ENCODE results near the gene NFE2. TPM values are rescaled to one million over a fixed set of nuclear protein-coding genes. Genes with fewer than 3 reads are reported as not detected.

NFE2 gene
- polyA plus RNA-seq, 1 experiment, result 0.25 TPM

DNA sequence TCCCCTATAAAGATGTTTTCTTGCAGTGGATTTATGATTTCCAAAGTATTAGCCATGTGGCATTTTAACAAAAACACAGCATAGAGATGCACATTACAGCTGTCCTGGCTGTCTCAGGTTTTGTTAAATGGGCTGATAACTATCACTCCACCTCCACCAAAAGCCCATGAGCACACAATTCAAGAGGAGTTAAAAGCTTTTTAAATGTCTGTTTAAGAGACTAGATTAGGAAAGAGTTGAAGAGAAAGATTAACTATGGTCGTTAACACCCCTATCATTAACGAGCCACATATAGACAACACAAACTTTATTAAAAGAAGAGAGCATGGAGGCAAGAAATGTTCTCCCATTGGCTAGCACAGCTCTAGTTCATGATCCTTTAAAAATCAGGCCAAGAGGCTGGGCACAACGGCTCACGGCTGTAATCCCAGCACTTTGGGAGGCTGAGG, 35.4 kb downstream of the NFE2 start:
- CTCF ChIA-PET, result interaction anchor here (0.9 to 3.5 kb wide), 7 partner anchors 14 to 134 kb away, joined by 3 to 37 read pairs (median 4); partner anchors contain the start of genes CBX5 and COPZ1
- POLR2A ChIA-PET, result interaction anchor here (1.5 kb wide), 1 partner anchor 15 kb away, joined by 4 read pairs; the partner anchor contains the start of genes CBX5 and HNRNPA1
- TF ChIP-seq, protein P1, sequence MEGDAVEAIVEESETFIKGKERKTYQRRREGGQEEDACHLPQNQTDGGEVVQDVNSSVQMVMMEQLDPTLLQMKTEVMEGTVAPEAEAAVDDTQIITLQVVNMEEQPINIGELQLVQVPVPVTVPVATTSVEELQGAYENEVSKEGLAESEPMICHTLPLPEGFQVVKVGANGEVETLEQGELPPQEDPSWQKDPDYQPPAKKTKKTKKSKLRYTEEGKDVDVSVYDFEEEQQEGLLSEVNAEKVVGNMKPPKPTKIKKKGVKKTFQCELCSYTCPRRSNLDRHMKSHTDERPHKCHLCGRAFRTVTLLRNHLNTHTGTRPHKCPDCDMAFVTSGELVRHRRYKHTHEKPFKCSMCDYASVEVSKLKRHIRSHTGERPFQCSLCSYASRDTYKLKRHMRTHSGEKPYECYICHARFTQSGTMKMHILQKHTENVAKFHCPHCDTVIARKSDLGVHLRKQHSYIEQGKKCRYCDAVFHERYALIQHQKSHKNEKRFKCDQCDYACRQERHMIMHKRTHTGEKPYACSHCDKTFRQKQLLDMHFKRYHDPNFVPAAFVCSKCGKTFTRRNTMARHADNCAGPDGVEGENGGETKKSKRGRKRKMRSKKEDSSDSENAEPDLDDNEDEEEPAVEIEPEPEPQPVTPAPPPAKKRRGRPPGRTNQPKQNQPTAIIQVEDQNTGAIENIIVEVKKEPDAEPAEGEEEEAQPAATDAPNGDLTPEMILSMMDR (IDR thresholded peaks at IDR 0.05; ENCODE audit: low read depth, low read length), result no peak

DNA sequence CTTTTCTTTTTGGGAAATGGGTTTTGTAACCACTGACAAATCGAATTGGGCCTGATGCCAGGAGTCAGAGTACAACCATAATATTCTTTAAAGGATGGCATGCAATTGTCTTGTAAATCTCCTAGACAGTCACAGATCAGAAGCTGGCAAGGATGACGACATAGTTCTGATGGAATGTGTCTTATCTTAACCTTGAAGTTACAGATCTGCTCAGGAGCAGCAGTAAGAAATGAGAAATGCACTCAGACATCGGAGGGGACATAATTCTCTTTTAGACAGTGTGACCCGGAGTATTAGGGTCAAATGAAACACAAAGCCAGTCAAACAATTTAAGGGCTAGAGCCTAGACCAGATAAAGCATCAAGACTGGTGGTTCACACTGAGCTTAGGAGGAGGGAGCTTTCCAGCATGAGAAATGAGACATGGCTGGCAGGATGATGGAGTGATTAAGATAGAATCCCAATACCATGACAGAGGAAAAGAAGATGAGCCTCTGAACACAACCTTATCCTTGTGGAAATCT, 38.4 kb downstream of the NFE2 start:
- POLR2A ChIA-PET, result interaction anchor here (0.5 to 3.9 kb wide), 4 partner anchors 11 to 40 kb away, joined by 3 to 24 read pairs (median 4); partner anchors contain the start of genes CBX5 and HNRNPA1
- Histone ChIP-seq H3K9me3 (ENCODE audit: control insufficient read depth, insufficient read depth, low read length) (no peaks in the 10 kb centered on the region), H3K4me3 (ENCODE audit: low read depth, low read length) (no peak overlapping the region), H3K27me3 (ENCODE audit: control insufficient read depth, insufficient read depth, low read length) (no peaks in the 10 kb centered on the region), H3K27ac (ENCODE audit: low read depth, low read length) (peak overlapping the region; percentile 42)
- DNase-seq (ENCODE audit: low read depth, low spot score), result no peak
- CTCF ChIA-PET, result interaction anchor here (0.9 to 3.5 kb wide), 5 partner anchors 11 to 62 kb away, joined by 3 to 37 read pairs (median 8); partner anchors contain the start of gene COPZ1
- TF ChIP-seq, protein P1 (IDR thresholded peaks at IDR 0.05; ENCODE audit: low read depth, low read length), result no peak

More for the DNA sequence above, 35.4 kb downstream of the NFE2 start:
- Histone ChIP-seq H3K9me3 (ENCODE audit: control insufficient read depth, insufficient read depth, low read length) (no peaks in the 10 kb centered on the region), H3K27me3 (ENCODE audit: control insufficient read depth, insufficient read depth, low read length) (no peaks in the 10 kb centered on the region), H3K4me3 (ENCODE audit: low read depth, low read length) (no peak overlapping the region), H3K27ac (ENCODE audit: low read depth, low read length) (no peak overlapping the region)
- no peak for DNase-seq (ENCODE audit: low read depth, low spot score)

DNA sequence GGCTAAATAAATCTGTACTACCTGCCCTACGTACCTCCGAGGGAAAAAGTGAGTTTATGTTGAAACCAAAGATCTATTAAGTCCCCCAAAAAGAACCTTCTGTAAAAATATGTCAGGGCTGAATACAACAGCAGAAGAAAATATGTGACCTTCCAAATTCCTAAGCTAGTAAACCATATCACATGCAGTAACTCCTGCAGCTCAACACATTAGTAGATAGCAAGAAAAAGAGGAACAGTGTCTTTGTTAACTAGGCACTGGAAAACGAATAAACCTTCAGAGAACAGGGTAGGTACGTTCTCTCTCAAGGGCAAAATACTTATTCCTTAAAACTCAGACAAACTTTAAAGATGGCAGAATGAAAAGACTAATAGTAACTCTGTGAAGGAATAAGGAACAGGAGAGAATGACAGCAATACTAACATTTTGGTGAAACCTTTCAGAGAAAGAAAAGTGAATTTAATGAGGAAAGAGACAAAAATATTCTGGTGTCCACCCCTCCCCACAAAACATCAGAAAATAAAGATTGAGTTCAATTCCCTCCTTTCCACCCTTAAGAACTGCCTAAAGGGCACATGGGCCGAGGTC, 38.9 kb downstream of the NFE2 start:
- H3K27ac ChIP-seq (ENCODE audit: low read depth, low read length), result peak overlapping the region; percentile 42
- DNase-seq (ENCODE audit: low read depth, low spot score), result no peak
- TF ChIP-seq, protein P1 (IDR thresholded peaks at IDR 0.05; ENCODE audit: low read depth, low read length), result no peak
- no peaks in the 10 kb centered on the region for H3K9me3 ChIP-seq (ENCODE audit: control insufficient read depth, insufficient read depth, low read length)
- CTCF ChIA-PET, result interaction anchor here (1.0 to 2.2 kb wide), 3 partner anchors 10 to 63 kb away, joined by 5 to 9 read pairs (median 8); partner anchors contain the start of gene COPZ1
- no peak overlapping the region for H3K4me3 ChIP-seq (ENCODE audit: low read depth, low read length)
- POLR2A ChIA-PET, result interaction anchor here (1.1 to 3.9 kb wide), 3 partner anchors 18 to 39 kb away, joined by 3 to 24 read pairs (median 4); partner anchors contain the start of genes CBX5 and HNRNPA1
- no peaks in the 10 kb centered on the region for H3K27me3 ChIP-seq (ENCODE audit: control insufficient read depth, insufficient read depth, low read length)

DNA sequence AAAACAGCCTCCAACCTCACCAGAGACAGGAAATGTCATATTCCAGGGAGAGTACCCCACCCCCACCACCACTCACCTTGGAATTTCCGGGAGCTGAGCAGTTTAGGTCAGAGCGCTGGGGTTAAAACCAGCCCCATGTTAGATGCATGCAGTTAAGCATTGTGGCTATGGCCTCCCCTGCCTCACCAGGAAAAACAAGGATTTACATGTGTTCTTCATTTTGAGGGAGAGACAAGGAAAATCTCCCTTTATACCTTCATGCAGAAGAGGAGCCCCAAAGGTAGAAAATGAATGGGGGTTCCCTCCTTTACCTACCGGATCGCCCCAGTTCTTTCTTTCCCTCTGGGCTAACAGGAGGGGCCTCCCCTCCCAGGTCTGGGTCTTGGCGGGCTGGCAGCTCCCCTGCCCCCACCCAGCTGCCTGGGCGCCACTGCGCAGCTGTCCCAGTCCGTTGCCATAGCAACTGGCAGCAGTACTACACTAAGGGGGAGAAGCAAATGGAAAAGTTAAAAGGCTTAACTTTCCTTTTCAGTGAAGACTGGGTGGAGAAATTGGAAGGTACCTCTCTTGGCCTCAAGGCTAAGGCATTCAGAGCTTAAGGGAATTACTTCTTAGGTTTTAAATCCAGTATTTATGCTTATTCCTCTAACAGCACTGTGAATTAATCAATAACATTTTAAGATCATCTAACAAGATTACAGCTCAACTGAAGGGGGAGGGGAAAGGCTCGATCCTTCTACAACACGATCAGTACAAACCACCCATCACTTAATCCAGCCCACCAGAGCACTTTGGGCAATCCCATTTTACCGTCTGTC, 41.4 kb downstream of the NFE2 start:
- TF ChIP-seq, protein P1 (IDR thresholded peaks at IDR 0.05; ENCODE audit: low read depth, low read length), result no peak
- Histone ChIP-seq H3K4me3 (ENCODE audit: low read depth, low read length) (peak overlapping the region; percentile 39), H3K27me3 (ENCODE audit: control insufficient read depth, insufficient read depth, low read length) (no peaks in the 10 kb centered on the region), H3K27ac (ENCODE audit: low read depth, low read length) (peak overlapping the region; percentile 90), H3K9me3 (ENCODE audit: control insufficient read depth, insufficient read depth, low read length) (no peaks in the 10 kb centered on the region)
- ChIA-PET CTCF (interaction anchor here (0.6 to 4.0 kb wide), 10 partner anchors 8 to 120 kb away, joined by 3 to 25 read pairs (median 6); partner anchors contain the start of genes COPZ1 and NFE2), POLR2A (interaction anchor here (0.6 to 2.3 kb wide), 5 partner anchors 21 to 100 kb away, joined by 3 to 36 read pairs (median 5); partner anchors contain the start of genes CBX5 and HNRNPA1)
- peak; percentile 63 for DNase-seq (ENCODE audit: low read depth, low spot score)

All from AG04450 (cell line).